OCI-M2 (cell line): Measurements from ENCODE around the gene COMMD7.

Source experiments
- DNase-seq: peaks from one replicate; lab custom pipeline; 2025; ENCODE audit not compliant: unreplicated experiment; lab: John Stamatoyannopoulos, UW

COMMD7 gene

GRCh38 chr20:32743237-32744112 is at the start of gene COMMD7:
Gene COMMD7, minus strand, starts transcription at chr20:32743467. Its CDS starts 76 bp downstream, at chr20:32743391.
- no peak for DNase-seq

DNA sequence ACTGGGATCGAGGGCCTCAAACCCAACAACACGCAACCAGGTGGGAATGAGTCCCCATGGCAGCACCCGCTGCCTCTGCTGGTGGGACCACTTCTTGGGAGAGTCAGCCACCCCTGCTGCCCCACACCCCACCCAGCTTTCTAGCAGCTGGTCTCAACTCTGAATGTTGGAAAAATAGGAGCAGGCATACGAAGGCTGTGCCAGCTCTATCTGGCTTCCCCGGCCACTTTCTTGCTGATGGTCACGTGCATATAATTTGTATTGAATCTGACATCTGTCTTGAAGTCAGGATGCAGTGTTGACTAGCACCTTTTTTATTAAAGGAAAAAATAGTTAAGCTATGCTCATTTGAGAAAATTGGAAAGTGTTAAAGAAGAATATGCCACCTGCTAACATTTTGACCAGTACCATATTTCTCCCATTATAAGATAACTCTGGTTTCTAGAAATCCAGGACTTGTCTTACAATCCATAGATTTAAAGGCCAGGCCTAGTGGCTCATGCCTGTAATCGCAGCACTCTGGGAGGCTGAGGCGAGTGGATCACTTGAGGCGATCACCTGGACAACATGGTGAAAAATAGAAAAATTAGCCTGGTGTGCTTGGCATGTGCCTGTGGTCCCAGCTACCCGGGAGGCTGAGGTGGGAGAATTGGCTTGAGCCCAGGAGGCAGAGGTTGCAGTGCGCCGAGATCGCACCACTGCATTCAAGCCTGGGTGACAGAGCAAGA is 49.6 kb upstream of the COMMD7 start:
- no peak for DNase-seq

DNA sequence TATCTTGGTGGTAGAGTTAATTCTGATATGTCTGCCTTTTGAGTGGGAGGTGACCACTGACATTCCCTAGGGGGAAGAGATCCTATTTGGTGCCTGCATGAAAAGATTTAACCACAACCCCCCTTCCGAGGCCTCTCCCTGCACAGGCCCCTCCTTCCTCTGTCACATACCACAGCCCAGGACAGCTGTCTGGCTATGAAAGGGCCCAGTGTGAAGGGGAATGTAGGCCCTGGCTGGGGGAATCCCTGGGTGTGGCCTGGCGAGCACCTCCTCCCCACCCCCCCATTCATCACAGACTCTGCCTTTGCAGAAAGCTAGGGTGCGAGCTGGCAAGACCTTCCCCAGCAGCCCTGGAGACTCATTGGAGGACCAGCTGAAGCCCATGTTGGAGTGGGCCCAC is 49.0 kb upstream of the COMMD7 start:
- no peak for DNase-seq

- DNase-seq = no peak
Measured at GRCh38 chr20:32790751-32791057, 47.4 kb upstream of the COMMD7 start.

- DNase-seq = peak; percentile 17
Measured at GRCh38 chr20:32789896-32790750, 46.9 kb upstream of the COMMD7 start.

- DNase-seq = no peak
Measured at GRCh38 chr20:32787168-32787567, 43.9 kb upstream of the COMMD7 start.

DNA sequence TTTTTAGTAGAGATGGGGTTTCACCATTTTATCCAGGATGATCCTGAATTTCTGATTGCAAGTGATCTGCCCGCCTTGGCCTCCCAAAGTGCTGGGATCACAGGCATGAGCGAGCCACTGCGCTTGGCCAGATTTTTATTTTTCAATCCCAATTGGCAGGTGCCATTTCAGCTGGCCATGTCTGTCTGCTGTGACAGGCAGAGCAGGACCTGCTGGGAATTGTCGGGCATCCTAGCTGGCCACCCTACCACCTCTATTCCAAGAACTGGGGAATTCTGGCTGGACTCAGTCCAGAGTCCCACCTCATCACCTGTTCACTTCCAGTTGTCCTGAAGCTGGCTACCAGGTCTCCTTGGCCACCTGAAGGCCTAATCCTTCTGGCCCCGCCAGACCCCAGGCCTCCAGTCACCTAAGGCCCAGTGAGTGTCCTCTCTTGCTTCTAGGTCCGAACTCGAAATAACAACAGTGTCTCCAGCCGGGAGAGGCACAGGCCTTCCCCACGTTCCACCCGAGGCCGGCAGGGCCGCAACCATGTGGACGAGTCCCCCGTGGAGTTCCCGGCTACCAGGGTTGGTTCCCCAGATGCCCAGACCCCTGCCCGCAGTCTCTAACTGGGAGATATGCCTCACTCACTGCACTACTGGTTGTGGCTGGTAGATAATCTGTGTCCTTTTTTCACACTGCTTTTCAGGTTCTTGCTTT is 42.9 kb upstream of the COMMD7 start:
- DNase-seq = no peak

DNA sequence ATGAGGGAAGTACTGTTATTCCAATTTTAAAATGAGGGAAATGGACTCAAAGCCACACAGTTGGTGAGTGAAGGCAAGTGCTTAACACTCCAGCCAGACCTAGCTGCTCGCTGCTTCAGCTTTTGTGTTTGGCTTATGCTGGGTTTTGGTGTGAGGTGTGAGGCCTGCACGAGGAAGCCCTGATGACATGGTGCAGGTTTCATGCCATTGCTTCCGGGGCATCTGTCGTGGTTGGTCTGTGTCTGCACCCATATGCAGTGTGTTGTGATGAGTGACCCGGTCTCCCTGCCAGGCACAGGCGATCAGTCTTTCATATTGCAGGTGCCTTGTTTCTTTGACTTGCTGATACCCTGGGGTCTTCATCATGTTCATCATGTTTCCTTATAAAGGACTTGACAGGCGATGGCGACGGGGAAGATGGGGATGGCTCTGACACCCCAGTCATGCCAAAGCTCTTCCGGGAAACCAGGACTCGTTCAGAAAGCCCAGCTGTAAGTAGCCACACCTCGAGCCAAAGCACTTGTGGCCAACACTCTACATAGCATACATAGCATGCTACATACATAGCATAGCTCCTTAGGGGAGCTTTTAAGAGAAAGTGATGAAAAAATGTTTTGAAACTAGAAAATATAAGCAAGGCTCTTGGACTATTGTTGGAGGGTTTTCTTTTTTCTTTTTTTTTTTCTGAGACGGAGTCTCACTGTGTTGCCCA is 41.3 kb upstream of the COMMD7 start:
- no peak for DNase-seq

DNA sequence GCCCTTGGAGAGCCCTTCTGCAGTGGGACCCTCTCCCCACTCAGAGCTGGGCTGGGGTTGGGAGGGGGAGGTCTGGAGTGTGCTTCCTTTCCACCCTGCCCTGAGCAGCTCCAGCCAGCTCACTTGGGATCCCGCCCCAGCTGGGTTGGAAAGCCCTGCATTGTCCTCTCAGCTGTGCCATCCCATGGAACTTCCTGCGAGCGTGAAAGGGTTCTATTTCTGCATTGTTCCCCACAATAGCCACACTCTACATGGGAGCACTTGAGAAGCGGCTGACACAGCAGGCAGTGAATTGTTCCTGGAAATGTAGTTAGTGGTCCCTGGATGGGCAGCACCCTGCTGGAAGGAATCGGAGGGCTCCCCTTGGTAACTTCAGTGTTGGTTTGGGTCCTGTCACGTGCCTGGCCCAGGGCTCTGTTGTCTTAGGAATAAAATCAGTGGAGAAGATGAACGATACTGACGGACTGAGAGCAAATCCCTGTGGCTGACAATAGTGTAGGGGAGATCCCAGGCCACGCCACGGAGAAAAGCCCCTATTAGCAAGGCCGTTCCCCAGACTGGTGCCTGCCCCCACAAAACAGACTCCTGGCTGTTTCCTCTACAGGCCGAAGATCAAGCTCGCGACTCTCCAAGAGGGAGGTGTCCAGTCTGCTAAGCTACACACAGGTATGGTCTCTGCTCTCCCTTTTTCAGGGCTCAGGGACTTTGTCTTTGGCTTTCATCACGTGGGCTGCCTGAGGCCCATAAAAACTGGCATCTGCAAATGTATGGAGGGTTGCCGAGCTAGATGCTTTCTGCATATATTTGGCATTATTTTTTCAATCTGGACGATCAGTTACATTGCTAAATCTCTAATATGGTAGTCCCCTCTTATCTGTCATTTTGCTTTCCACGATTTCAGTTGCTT is 37.7 kb upstream of the COMMD7 start:
- no peak for DNase-seq

DNA sequence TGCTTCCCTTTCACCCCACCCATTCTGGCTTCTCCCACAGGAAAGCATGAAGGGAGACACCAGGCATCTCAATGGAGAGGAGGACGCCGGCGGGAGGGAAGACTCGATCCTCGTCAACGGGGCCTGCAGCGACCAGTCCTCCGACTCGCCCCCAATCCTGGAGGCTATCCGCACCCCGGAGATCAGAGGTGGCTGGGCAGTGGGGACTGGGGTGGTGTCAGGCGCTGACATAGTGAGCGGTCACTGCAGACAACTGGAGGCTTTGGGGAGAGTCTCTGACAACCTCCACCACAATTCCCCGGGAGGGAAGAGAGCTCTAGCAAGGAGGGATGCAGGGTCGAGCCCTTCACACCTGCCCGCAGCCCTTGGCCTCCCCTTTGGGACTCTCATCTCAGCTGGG is 37.0 kb upstream of the COMMD7 start:
- DNase-seq = no peak

DNA sequence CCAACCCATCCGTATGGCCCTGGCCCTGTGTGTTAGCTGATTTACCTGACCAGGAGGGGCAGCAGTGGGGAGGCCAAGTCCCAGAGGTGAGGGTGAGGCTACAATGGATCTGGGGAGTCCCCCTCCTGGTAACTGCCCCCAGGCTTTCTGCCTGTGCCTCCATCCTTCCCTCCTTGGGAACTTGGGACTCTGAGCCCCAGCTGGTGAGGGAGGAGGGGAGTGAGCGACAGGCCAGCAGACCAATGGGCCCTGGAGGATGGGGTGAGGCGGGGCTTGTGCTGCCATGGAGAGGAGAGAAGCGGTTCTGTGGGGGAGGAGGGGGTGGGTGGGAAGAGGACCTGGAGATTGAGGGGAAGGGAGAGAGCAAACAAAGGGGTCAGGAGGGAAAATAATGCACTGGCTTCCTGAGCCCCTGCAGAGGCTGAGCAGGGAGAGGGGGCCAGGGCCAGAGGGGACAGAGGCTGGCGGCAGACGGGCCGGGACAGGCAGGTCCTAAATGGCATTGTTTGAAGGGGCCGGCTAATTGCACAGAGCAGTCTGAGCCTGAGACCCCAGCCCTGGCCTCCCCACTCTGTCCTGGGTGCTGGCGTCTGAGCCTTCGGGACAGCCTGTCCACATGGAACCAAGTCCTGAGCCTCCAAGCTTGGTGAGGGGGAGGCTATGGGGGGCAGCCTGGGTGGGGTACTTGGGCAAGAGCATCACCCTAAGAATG is 36.4 kb upstream of the COMMD7 start:
- no peak for DNase-seq

- DNase-seq = no peak
Measured at GRCh38 chr20:32777177-32777956, 34.1 kb upstream of the COMMD7 start.

- DNase-seq = no peak
Measured at GRCh38 chr20:32775336-32775991, 32.2 kb upstream of the COMMD7 start.

DNA sequence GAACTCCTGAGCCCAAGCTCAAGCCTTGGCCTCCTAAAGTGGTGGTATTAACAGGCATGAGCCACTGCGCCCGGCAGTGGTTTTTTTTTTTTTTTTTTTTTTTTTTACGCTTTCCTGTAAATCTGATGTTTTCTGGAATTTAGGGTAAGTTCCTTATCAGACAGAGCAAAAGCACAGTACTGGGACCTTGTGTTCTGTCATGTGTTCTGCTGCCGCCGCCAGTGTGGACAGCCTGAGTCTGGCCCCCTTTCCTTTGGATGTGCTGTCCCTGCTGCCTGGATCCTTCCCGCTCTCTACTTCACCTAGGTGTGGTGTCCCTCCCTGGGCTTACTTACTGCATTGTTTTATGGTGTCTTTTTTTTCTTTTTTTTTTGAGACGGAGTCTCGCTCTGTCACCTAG is 30.6 kb upstream of the COMMD7 start:
- no peak for DNase-seq

GRCh38 chr20:32773223-32773622 is 30.0 kb upstream of the COMMD7 start:
- no peak for DNase-seq

DNA sequence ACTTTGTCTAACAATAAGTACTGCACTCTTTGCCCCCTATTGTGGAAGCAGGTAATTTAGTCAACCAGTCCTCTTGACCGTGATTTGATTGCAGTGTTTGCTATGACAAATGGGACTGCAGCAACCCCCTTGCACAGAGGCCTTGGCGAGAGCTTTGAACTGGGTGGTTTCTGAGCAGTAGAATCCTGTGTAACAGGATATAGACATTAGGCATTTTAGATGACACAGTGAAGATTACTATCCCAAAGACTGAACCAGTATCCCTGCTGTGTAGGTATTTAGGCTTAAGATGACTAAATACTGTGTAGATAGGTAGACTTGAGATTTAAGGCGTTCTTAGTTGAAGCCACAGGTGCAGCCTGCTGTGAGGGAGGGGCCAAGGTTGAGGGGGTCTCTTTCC is 28.8 kb upstream of the COMMD7 start:
- no peak for DNase-seq

DNA sequence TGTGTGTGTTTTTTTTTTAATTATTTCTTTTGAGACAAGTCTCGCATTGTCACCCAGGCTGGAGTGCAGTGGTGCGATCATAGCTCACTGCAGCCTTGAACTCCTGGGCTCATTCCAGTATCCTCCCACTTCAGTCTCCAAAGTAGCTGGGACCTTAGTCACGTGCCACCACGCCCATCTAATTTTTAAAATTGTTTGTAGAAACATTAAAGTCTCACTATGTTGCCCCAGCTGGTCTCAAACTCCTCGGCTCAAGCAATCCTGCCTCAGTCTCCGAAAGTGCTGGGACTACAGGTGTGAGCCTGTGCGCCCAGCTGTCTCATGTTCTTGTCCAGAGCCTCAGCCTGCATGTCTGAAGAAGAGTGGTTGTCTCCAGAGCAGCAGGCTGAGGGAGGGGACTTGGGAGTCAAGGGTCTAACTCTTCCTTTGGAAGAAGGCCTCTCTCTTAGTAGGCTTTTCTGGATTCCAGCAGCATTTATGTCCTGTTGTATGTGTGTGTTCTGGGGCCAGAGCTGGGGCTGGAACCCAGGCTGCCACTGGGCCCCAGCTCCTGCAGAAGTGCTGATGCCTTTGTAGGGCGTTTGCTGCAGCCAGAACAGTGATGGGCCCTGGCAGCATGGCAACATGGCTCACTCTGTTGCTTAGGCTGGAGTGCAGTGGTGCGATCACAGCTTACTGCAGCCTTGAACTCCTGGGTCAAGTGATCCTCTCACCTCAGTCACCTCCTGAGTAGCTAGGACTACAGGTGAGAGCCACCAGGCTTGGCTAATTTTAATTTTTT is 24.3 kb upstream of the COMMD7 start:
- DNase-seq = no peak
